ENCODE results near the gene KMT2B. TPM values are rescaled to one million over a fixed set of nuclear protein-coding genes. Genes with fewer than 3 reads are reported as not detected.

KMT2B gene
- total RNA-seq, 4 donors from 2014 or later, result 7.5 to 33.7 (median 15.6) TPM

DNA sequence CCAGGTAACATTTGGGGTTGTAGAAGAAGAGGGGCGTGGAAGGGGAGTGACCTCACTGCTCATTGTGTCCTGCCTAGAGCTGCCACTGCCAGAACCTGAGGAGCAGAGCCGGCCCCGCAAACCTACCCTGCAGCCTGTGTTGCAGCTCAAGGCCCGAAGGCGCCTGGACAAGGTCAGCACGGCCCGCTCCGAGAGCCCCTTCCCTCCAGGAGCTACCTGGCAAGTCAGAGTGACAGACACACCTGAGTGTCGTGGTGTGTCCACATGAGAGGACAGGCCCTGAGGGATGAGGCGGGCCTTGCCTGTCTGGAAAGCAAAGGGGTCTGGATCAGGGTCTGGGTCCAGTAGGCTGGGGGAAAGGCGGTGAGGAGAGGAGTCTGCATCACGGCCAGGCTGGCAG, 6.8 kb downstream of the KMT2B start:
- whole genome bisulfite sequencing, 2 donors, result 94 to 95% methylated on average over 3 to 10 of the region's 12 CpGs

DNA sequence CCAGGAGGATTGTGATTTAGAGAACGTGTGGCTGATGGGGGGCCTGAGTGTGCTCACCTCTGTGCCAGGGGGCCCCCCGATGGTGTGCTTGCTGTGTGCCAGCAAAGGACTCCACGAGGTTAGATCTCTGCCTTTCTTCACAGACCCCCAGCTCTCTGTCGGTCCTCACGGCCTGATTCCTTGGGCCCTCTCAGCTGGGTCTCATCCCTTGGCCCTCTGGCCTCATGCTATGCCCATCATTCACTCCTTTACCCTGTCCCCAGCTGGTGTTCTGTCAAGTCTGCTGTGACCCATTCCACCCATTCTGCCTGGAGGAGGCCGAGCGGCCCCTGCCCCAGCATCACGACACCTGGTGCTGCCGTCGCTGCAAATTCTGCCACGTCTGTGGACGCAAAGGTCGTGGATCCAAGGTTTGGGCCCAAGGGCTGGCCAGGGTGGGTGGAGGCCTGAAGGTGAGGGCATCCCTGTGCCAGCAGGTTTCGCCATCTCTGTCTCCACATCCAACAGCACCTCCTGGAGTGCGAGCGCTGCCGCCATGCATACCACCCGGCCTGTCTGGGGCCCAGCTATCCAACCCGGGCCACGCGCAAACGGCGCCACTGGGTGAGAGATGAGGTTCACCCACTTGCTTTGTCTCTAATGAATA, 7.5 kb downstream of the KMT2B start:
- H3K4me3 ChIP-seq, result no peak overlapping the region
- no peaks in the 10 kb centered on the region for H3K27me3 ChIP-seq
- H3K9me3 ChIP-seq, result no peaks in the 10 kb centered on the region
- 92 to 94% methylated on average over 11 to 13 of the region's 23 CpGs for WGBS, 2 donors
- peaks cover 82 to 100% (median 85%) of the 10 kb centered on the region in 3 donors for H3K36me3 ChIP-seq
- TF ChIP-seq, protein P1, sequence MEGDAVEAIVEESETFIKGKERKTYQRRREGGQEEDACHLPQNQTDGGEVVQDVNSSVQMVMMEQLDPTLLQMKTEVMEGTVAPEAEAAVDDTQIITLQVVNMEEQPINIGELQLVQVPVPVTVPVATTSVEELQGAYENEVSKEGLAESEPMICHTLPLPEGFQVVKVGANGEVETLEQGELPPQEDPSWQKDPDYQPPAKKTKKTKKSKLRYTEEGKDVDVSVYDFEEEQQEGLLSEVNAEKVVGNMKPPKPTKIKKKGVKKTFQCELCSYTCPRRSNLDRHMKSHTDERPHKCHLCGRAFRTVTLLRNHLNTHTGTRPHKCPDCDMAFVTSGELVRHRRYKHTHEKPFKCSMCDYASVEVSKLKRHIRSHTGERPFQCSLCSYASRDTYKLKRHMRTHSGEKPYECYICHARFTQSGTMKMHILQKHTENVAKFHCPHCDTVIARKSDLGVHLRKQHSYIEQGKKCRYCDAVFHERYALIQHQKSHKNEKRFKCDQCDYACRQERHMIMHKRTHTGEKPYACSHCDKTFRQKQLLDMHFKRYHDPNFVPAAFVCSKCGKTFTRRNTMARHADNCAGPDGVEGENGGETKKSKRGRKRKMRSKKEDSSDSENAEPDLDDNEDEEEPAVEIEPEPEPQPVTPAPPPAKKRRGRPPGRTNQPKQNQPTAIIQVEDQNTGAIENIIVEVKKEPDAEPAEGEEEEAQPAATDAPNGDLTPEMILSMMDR (IDR thresholded peaks at IDR 0.05), result no peak
- TF ChIP-seq POLR2A (IDR thresholded peaks at IDR 0.05), result no peak
- no peak overlapping the region for H3K27ac ChIP-seq
- H3K4me1 ChIP-seq, result peaks cover 0 to 8% (median 0%) of the 10 kb centered on the region in 3 donors
- DNase-seq, result no peak
- intact Hi-C loops (cut with DNase I), result no loop called here

More for the DNA sequence above, 6.8 kb downstream of the KMT2B start:
- Histone ChIP-seq H3K9me3 (no peaks in the 10 kb centered on the region), H3K27ac (no peak overlapping the region), H3K27me3 (no peaks in the 10 kb centered on the region), H3K36me3 (peaks cover 74 to 100% (median 77%) of the 10 kb centered on the region in 3 donors), H3K4me3 (no peak overlapping the region), H3K4me1 (peaks cover 2 to 11% (median 3%) of the 10 kb centered on the region in 3 donors)
- intact Hi-C loops (cut with DNase I), result no loop called here
- no peak for DNase-seq
- TF ChIP-seq, protein P1 (IDR thresholded peaks at IDR 0.05), result no peak
- TF ChIP-seq POLR2A (IDR thresholded peaks at IDR 0.05), result no peak

DNA sequence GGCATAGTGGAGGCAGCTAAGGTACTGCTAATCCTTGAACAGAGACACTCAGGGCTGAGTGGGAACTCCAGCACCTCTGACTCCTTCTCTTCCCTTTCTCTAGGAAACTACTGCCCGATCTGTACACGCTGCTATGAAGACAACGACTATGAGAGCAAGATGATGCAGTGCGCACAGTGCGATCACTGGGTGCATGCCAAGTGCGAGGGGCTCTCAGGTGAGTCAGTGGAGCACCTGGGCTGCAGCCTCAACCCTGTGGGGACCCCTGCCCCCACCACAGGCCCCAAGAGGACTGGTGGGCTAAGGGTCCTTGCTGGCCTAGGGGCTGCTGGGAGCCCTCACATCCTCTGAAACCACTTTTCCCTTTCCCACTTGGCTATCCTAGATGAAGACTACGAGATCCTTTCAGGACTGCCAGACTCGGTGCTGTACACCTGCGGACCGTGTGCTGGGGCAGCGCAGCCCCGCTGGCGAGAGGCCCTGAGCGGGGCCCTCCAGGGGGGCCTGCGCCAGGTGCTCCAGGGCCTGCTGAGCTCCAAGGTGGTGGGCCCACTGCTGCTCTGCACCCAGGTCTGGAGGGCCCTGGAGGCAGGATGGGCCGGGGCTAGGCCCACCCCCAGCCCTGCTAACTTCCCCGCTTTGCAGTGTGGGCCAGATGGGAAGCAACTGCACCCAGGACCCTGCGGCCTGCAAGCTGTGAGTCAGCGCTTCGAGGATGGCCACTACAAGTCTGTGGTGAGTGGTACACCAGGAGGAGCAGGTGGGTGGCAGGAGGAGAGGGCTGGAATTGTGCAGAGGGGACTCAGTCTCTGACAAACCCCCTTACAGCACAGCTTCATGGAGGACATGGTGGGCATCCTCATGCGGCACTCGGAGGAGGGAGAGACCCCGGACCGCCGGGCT, 9.5 kb downstream of the KMT2B start:
- H3K9me3 ChIP-seq, result no peaks in the 10 kb centered on the region
- TF ChIP-seq POLR2A (IDR thresholded peaks at IDR 0.05), result no peak
- TF ChIP-seq, protein P1 (IDR thresholded peaks at IDR 0.05), result no peak
- intact Hi-C loops (cut with DNase I), result no loop called here
- no peak for DNase-seq
- no peak overlapping the region for H3K4me3 ChIP-seq
- 95 to 96% methylated on average over 11 of the region's 25 CpGs for WGBS, 2 donors
- peaks cover 87 to 100% (median 91%) of the 10 kb centered on the region in 3 donors for H3K36me3 ChIP-seq
- no peak overlapping the region for H3K27ac ChIP-seq
- no peaks in the 10 kb centered on the region for H3K27me3 ChIP-seq
- H3K4me1 ChIP-seq, result peaks cover 0 to 20% (median 8%) of the 10 kb centered on the region in 3 donors

DNA sequence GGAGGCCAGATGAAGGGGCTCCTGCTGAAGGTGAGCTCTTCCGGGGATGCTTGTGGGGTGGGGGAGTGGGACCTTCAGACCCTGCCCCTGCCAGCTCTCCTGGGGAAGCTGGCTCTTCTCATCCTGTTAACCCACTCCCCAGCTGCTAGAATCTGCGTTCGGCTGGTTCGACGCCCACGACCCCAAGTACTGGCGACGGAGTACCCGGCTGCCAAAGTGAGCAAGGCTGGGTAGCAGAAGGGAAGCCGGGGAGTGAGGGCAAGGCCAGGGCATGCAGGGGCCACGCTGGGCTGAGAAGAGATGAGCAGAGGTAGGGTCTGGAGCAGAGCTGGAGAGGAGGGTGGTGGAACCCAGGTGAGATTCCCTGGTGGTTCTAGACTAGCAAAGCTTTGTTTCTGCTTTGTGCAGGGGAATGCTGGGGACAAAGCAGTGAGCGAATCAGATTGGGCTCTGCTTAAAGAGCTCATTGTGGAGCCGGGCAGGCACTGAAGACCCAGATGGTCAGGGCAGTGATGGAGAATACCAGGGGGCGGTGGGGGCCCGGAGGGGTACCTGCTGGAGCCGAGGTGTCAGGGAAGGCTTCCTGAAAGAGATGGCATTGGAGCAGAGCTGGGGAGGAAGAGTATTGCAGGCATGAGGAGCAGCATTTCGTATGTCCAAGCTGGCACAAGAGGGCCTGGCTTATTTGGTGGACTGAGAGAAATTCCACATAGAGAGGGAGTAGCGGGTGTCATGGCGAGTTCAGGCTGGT, 10.3 kb downstream of the KMT2B start:
- no peak overlapping the region for H3K27ac ChIP-seq
- H3K27me3 ChIP-seq, result no peaks in the 10 kb centered on the region
- peaks cover 88 to 100% (median 91%) of the 10 kb centered on the region in 3 donors for H3K36me3 ChIP-seq
- H3K4me3 ChIP-seq, result no peak overlapping the region
- WGBS, 2 donors, result 94 to 96% methylated on average over 7 to 15 of the region's 19 CpGs
- TF ChIP-seq, protein P1 (IDR thresholded peaks at IDR 0.05), result no peak
- no peak for TF ChIP-seq POLR2A (IDR thresholded peaks at IDR 0.05)
- peaks cover 0 to 20% (median 8%) of the 10 kb centered on the region in 3 donors for H3K4me1 ChIP-seq
- intact Hi-C loops (cut with DNase I), result no loop called here
- no peaks in the 10 kb centered on the region for H3K9me3 ChIP-seq
- no peak for DNase-seq
